K562 (cell line): Measurements from ENCODE around the gene RNF144A. TPM values are rescaled to one million over a fixed set of nuclear protein-coding genes. Genes with fewer than 3 reads are reported as not detected.

Experiments
- ATF3 ChIP-seq, 2 experiments: fragments of 450-650 bp in 1 of 2; sonication (generic) in 1 of 2; formaldehyde crosslinking in 1 of 2; IDR thresholded peaks in 1 of 2; conservative IDR thresholded peaks in 1 of 2; 2 replicates each; pipeline versions ENCODE4 v1.6.1 to v1.8.1; 2016 to 2023; ENCODE audit warnings: mild to moderate bottlenecking in 2 of 2, moderate library complexity in 2 of 2, inconsistent platforms in 1 of 2, missing genetic modification reagents in 1 of 2
- E2F1 ChIP-seq: sonication (generic); formaldehyde crosslinking; IDR thresholded peaks from 2 replicates; pipeline ENCODE4 v1.8.1; 2023; ENCODE audit warnings: mild to moderate bottlenecking, missing genetic modification reagents, moderate library complexity
- FOXJ3 ChIP-seq: sonication (generic); formaldehyde crosslinking; IDR thresholded peaks from 2 replicates; pipeline ENCODE4 v1.4.0; 2020; ENCODE audit warnings: mild to moderate bottlenecking, missing genetic modification reagents
- ILF3 ChIP-seq: fragments of 450-650 bp; IDR thresholded peaks from 2 replicates; pipeline ENCODE4 v1.6.1; 2018; ENCODE audit warnings: antibody characterized with exemption, mild to moderate bottlenecking, moderate library complexity, borderline replicate concordance
- JUNB ChIP-seq: fragments of 450-650 bp; formaldehyde crosslinking; conservative IDR thresholded peaks from 2 replicates; pipeline ENCODE4 v1.4.0; 2020; ENCODE audit warnings: mild to moderate bottlenecking
- MTA1 ChIP-seq: fragments of 450-650 bp; IDR thresholded peaks from 2 replicates; pipeline ENCODE4 v1.6.1; 2017; ENCODE audit warnings: borderline replicate concordance
- POLR2A ChIP-seq: fragments of 450-650 bp; conservative IDR thresholded peaks from 2 replicates; pipeline ENCODE4 v1.6.1; 2016
- SRSF7 ChIP-seq: fragments of 200-400 bp; formaldehyde crosslinking; optimal IDR thresholded peaks from 2 replicates; pipeline ENCODE3; 2017; ENCODE audit warnings: mild to moderate bottlenecking, low read depth, low read length
- ZNF354B ChIP-seq: fragments of 250-450 bp; sonication (Bioruptor Pico); IDR thresholded peaks from 2 replicates; pipeline ENCODE4 v1.4.0; 2020
- polyA plus RNA-seq, 8 experiments: library from polyadenylated mRNA; depleted of rRNA in 4 of 8; stranded (reverse) in 5 of 8; unstranded in 3 of 8; fragments of >200 nt; fragmentation: Nextera tagmentation in 2 of 8; fragmentation: Illumina TruSeq in 1 of 8; extraction: Ambion mirVana in 2 of 8; extraction: Trizol in 1 of 8; gene quantifications; 2 replicates each; pipeline versions ENCODE4 v1.2.1 to v1.2.3, GENCODE V29; 2011 to 2014; ENCODE audit warnings: inconsistent platforms in 1 of 8, missing spikeins in 1 of 8
- total RNA-seq, 7 experiments: library from RNA; depleted of rRNA in 6 of 7; stranded (reverse); fragments of >200 nt in 6 of 7; fragmentation: Illumina TruSeq in 2 of 7; extraction: Trizol in 2 of 7; gene quantifications; 2 replicates each; pipeline versions ENCODE4 v1.2.1 to v1.2.3, GENCODE V29; 2011 to 2021; ENCODE audit warnings: low replicate concordance in 1 of 7
- TF ChIP-seq, protein P1 (sequence below): fragments of 450-650 bp; IDR thresholded peaks from 2 replicates; pipeline ENCODE4 v1.6.1; 2016; ENCODE audit warnings: mild to moderate bottlenecking, moderate library complexity
- TF ChIP-seq, protein P2 (sequence below), 2 experiments: fragments of 450-650 bp; IDR thresholded peaks; 2 replicates each; pipeline ENCODE4 v1.6.1; 2016

The RNF144A gene
- total and polyA plus RNA-seq, 9 of the 15 experiments (the other 6 are each of a cell fraction or from before 2014, with no cell fraction given), result 0.96 to 11.3 (median 6.2) TPM

GRCh38 chr2:6909431-6910385 lies 7.5 kb upstream of the RNF144A start (continued):
- TF ChIP-seq JUNB (no peak), ILF3 (no peak), FOXJ3 (no peak), SRSF7 (no peak), ATF3 (IDR thresholded peaks at IDR 0.05) (peak; percentile 49; the same call in 1 of the 2 replicates), ATF3 (CRISPR knock-in tag; conservative IDR thresholded peaks at IDR 0.05) (no peak), POLR2A (no peak), E2F1 (no peak), MTA1 (peak; percentile 76; the same call in 1 of the 2 replicates), ZNF354B (CRISPR knock-in tag) (no peak)
- TF ChIP-seq, protein P1, sequence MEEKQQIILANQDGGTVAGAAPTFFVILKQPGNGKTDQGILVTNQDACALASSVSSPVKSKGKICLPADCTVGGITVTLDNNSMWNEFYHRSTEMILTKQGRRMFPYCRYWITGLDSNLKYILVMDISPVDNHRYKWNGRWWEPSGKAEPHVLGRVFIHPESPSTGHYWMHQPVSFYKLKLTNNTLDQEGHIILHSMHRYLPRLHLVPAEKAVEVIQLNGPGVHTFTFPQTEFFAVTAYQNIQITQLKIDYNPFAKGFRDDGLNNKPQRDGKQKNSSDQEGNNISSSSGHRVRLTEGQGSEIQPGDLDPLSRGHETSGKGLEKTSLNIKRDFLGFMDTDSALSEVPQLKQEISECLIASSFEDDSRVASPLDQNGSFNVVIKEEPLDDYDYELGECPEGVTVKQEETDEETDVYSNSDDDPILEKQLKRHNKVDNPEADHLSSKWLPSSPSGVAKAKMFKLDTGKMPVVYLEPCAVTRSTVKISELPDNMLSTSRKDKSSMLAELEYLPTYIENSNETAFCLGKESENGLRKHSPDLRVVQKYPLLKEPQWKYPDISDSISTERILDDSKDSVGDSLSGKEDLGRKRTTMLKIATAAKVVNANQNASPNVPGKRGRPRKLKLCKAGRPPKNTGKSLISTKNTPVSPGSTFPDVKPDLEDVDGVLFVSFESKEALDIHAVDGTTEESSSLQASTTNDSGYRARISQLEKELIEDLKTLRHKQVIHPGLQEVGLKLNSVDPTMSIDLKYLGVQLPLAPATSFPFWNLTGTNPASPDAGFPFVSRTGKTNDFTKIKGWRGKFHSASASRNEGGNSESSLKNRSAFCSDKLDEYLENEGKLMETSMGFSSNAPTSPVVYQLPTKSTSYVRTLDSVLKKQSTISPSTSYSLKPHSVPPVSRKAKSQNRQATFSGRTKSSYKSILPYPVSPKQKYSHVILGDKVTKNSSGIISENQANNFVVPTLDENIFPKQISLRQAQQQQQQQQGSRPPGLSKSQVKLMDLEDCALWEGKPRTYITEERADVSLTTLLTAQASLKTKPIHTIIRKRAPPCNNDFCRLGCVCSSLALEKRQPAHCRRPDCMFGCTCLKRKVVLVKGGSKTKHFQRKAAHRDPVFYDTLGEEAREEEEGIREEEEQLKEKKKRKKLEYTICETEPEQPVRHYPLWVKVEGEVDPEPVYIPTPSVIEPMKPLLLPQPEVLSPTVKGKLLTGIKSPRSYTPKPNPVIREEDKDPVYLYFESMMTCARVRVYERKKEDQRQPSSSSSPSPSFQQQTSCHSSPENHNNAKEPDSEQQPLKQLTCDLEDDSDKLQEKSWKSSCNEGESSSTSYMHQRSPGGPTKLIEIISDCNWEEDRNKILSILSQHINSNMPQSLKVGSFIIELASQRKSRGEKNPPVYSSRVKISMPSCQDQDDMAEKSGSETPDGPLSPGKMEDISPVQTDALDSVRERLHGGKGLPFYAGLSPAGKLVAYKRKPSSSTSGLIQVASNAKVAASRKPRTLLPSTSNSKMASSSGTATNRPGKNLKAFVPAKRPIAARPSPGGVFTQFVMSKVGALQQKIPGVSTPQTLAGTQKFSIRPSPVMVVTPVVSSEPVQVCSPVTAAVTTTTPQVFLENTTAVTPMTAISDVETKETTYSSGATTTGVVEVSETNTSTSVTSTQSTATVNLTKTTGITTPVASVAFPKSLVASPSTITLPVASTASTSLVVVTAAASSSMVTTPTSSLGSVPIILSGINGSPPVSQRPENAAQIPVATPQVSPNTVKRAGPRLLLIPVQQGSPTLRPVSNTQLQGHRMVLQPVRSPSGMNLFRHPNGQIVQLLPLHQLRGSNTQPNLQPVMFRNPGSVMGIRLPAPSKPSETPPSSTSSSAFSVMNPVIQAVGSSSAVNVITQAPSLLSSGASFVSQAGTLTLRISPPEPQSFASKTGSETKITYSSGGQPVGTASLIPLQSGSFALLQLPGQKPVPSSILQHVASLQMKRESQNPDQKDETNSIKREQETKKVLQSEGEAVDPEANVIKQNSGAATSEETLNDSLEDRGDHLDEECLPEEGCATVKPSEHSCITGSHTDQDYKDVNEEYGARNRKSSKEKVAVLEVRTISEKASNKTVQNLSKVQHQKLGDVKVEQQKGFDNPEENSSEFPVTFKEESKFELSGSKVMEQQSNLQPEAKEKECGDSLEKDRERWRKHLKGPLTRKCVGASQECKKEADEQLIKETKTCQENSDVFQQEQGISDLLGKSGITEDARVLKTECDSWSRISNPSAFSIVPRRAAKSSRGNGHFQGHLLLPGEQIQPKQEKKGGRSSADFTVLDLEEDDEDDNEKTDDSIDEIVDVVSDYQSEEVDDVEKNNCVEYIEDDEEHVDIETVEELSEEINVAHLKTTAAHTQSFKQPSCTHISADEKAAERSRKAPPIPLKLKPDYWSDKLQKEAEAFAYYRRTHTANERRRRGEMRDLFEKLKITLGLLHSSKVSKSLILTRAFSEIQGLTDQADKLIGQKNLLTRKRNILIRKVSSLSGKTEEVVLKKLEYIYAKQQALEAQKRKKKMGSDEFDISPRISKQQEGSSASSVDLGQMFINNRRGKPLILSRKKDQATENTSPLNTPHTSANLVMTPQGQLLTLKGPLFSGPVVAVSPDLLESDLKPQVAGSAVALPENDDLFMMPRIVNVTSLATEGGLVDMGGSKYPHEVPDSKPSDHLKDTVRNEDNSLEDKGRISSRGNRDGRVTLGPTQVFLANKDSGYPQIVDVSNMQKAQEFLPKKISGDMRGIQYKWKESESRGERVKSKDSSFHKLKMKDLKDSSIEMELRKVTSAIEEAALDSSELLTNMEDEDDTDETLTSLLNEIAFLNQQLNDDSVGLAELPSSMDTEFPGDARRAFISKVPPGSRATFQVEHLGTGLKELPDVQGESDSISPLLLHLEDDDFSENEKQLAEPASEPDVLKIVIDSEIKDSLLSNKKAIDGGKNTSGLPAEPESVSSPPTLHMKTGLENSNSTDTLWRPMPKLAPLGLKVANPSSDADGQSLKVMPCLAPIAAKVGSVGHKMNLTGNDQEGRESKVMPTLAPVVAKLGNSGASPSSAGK, result peak; percentile 41
- TF ChIP-seq, protein P2, sequence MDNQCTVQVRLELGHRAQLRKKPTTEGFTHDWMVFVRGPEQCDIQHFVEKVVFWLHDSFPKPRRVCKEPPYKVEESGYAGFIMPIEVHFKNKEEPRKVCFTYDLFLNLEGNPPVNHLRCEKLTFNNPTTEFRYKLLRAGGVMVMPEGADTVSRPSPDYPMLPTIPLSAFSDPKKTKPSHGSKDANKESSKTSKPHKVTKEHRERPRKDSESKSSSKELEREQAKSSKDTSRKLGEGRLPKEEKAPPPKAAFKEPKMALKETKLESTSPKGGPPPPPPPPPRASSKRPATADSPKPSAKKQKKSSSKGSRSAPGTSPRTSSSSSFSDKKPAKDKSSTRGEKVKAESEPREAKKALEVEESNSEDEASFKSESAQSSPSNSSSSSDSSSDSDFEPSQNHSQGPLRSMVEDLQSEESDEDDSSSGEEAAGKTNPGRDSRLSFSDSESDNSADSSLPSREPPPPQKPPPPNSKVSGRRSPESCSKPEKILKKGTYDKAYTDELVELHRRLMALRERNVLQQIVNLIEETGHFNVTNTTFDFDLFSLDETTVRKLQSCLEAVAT (IDR thresholded peaks at IDR 0.05), result peak; percentile 54 to 97; a peak in 3 of 4 replicates
